GM21423 (cell line): ENCODE measurements around the gene ZNF2.
A peak's percentile ranks its signal among the peaks of the same experiment; 100 is the strongest.

ENCODE experiments used
- ATAC-seq: cut with Tn5 transposase; IDR thresholded peaks from one replicate; pipeline ENCODE4 v1.9.1; 2021; ENCODE audit warnings: mild to moderate bottlenecking, moderate library complexity; ENCODE audit not compliant: unreplicated experiment

The ZNF2 gene

GRCh38 chr2:95204396-95204795 lies 38.8 kb downstream of the ZNF2 start:
- ATAC-seq, result no peak

- no peak for ATAC-seq
These were observed 40.5 kb downstream of the ZNF2 start for GRCh38 chr2:95206096-95206495.

- ATAC-seq, result peak; percentile 98
These were observed 41.7 kb downstream of the ZNF2 start, which contains the start of gene ZNF892 for GRCh38 chr2:95207111-95207961. Gene ZNF892, plus strand, starts transcription at chr2:95207521. Its CDS starts 295 bp downstream, at chr2:95207816.

- ATAC-seq, result no peak
These were observed 42.5 kb downstream of the ZNF2 start for GRCh38 chr2:95208106-95208505.

- ATAC-seq, result no peak
These were observed 49.5 kb downstream of the ZNF2 start for GRCh38 chr2:95215018-95215612.

- no peak for ATAC-seq
These were observed 54.8 kb downstream of the ZNF2 start for GRCh38 chr2:95220449-95220848.

GRCh38 chr2:95225658-95226057 lies 60.0 kb downstream of the ZNF2 start:
- ATAC-seq, result no peak

GRCh38 chr2:95231723-95232122 lies 66.1 kb downstream of the ZNF2 start:
- no peak for ATAC-seq

- ATAC-seq, result no peak
These were observed 66.6 kb downstream of the ZNF2 start for GRCh38 chr2:95232232-95232631.
